Stimulated activated CD4-positive, alpha-beta T cell treated with anti-CD3 and anti-CD28 coated beads, Interleukin-15, amount 100 ng/mL, for 1 hour (primary cell): ENCODE measurements around the gene ACAP3.

Experiments
- DNase-seq, 2 donors: peaks; one replicate each; pipeline ENCODE4 v3.0.0-alpha.2; 2020; ENCODE audit warnings: low read depth in 1 of 2, low spot score in 1 of 2

The ACAP3 gene

GRCh38 chr1:1344655-1345361, 37.1 kb upstream of the ACAP3 start:
- peak in 1 of 2 donors; percentile 29 for DNase-seq

- DNase-seq, result no peak
These were observed 36.2 kb upstream of the ACAP3 start for GRCh38 chr1:1343811-1344421.

GRCh38 chr1:1342584-1343115, 34.9 kb upstream of the ACAP3 start:
- DNase-seq, result no peak

GRCh38 chr1:1342061-1342562, 34.4 kb upstream of the ACAP3 start:
- DNase-seq, result no peak

GRCh38 chr1:1341549-1342021, 33.9 kb upstream of the ACAP3 start:
- DNase-seq, result no peak

GRCh38 chr1:1340791-1341548, 33.2 kb upstream of the ACAP3 start:
- no peak for DNase-seq

- no peak for DNase-seq
These were observed 32.5 kb upstream of the ACAP3 start for GRCh38 chr1:1340185-1340584.

- no peak for DNase-seq
These were observed 30.5 kb upstream of the ACAP3 start for GRCh38 chr1:1338278-1338677.

- DNase-seq, result peak in 1 of 2 donors; percentile 40
These were observed 30.0 kb upstream of the ACAP3 start for GRCh38 chr1:1337793-1338147.

- no peak for DNase-seq
These were observed 29.4 kb upstream of the ACAP3 start for GRCh38 chr1:1336931-1337792.

GRCh38 chr1:1336446-1336845, 28.7 kb upstream of the ACAP3 start:
- no peak for DNase-seq

GRCh38 chr1:1335792-1336248, 28.1 kb upstream of the ACAP3 start:
- no peak for DNase-seq

- DNase-seq, result no peak
These were observed 27.6 kb upstream of the ACAP3 start for GRCh38 chr1:1335283-1335682.

GRCh38 chr1:1334835-1335234, 27.1 kb upstream of the ACAP3 start:
- no peak for DNase-seq

- DNase-seq, result no peak
These were observed 26.0 kb upstream of the ACAP3 start for GRCh38 chr1:1333551-1334241.

- DNase-seq, result no peak
These were observed 25.2 kb upstream of the ACAP3 start for GRCh38 chr1:1332774-1333480.

- no peak for DNase-seq
These were observed 24.5 kb upstream of the ACAP3 start for GRCh38 chr1:1332031-1332755.

- DNase-seq, result no peak
These were observed 23.6 kb upstream of the ACAP3 start, which contains the start of gene TAS1R3 for GRCh38 chr1:1331068-1331965. TSS of gene TAS1R3 (plus strand) at chr1:1331280. CDS start at chr1:1331346, 66 bp downstream.
